Effector memory CD4-positive, alpha-beta T cell (primary cell): ENCODE results near the gene NOTCH3.
A peak's percentile ranks its signal among the peaks of the same experiment; 100 is the strongest.

ENCODE experiments used
- DNase-seq, 3 donors: peaks; one replicate each; pipeline ENCODE4 v3.0.0-alpha.2; 2020
- H3K27ac ChIP-seq: 2 replicates; pipeline ENCODE4 v1.7.0; 2013; ENCODE audit warnings: mild to moderate bottlenecking, low read length, moderate library complexity; ENCODE audit not compliant: insufficient read depth, poor library complexity, severe bottlenecking
- H3K27me3 ChIP-seq: replicated peaks from 2 replicates; pipeline ENCODE4 v1.7.0; 2013; ENCODE audit warnings: mild to moderate bottlenecking, low read length; ENCODE audit not compliant: insufficient read depth, control insufficient read depth, poor library complexity, severe bottlenecking
- H3K36me3 ChIP-seq: 2 replicates; pipeline ENCODE4 v1.7.0; 2013; ENCODE audit warnings: mild to moderate bottlenecking, low read length, moderate library complexity; ENCODE audit not compliant: control insufficient read depth, insufficient read depth
- H3K4me1 ChIP-seq: 2 replicates; pipeline ENCODE4 v1.7.0; 2013; ENCODE audit warnings: low read length, mild to moderate bottlenecking; ENCODE audit not compliant: control insufficient read depth, insufficient read depth, poor library complexity, severe bottlenecking
- H3K4me3 ChIP-seq: 2 replicates; pipeline ENCODE4 v1.7.0; 2013; ENCODE audit warnings: low read length, low read depth, mild to moderate bottlenecking; ENCODE audit not compliant: insufficient read depth, poor library complexity, severe bottlenecking
- H3K9me3 ChIP-seq: 2 replicates; pipeline ENCODE4 v1.7.0; 2013; ENCODE audit warnings: mild to moderate bottlenecking, low read length, moderate library complexity; ENCODE audit not compliant: control insufficient read depth

Gene NOTCH3

GRCh38 chr19:15138427-15138826 is 62.4 kb downstream of the NOTCH3 start:
- H3K36me3 ChIP-seq = no peaks in the 10 kb centered on the region

GRCh38 chr19:15137777-15138176 is 63.0 kb downstream of the NOTCH3 start:
- H3K4me1 ChIP-seq = no peaks in the 10 kb centered on the region
- no peaks in the 10 kb centered on the region for H3K27me3 ChIP-seq
- no peak overlapping the region for H3K4me3 ChIP-seq
- DNase-seq = no peak
- no peaks in the 10 kb centered on the region for H3K36me3 ChIP-seq
- no peaks in the 10 kb centered on the region for H3K9me3 ChIP-seq
- no peak overlapping the region for H3K27ac ChIP-seq

More at GRCh38 chr19:15138427-15138826, 62.4 kb downstream of the NOTCH3 start:
- no peak for DNase-seq
- Histone ChIP-seq H3K9me3 (no peaks in the 10 kb centered on the region), H3K4me1 (no peaks in the 10 kb centered on the region), H3K27ac (no peak overlapping the region), H3K4me3 (no peak overlapping the region), H3K27me3 (no peaks in the 10 kb centered on the region)

- DNase-seq = no peak
- no peaks in the 10 kb centered on the region for H3K36me3 ChIP-seq
- H3K4me1 ChIP-seq = no peaks in the 10 kb centered on the region
- no peaks in the 10 kb centered on the region for H3K27me3 ChIP-seq
- no peak overlapping the region for H3K4me3 ChIP-seq
- H3K27ac ChIP-seq = no peak overlapping the region
- no peaks in the 10 kb centered on the region for H3K9me3 ChIP-seq
Measured at GRCh38 chr19:15136234-15136954, 64.4 kb downstream of the NOTCH3 start.

GRCh38 chr19:15129856-15130585 is 70.8 kb downstream of the NOTCH3 start:
- Histone ChIP-seq H3K27me3 (no peaks in the 10 kb centered on the region), H3K27ac (no peak overlapping the region), H3K4me3 (peak overlapping the region; percentile 5), H3K36me3 (no peaks in the 10 kb centered on the region), H3K4me1 (peaks cover 11% of the 10 kb centered on the region), H3K9me3 (no peaks in the 10 kb centered on the region)
- no peak for DNase-seq

GRCh38 chr19:15128162-15128770 is 72.5 kb downstream of the NOTCH3 start:
- no peaks in the 10 kb centered on the region for H3K36me3 ChIP-seq
- peaks cover 13% of the 10 kb centered on the region for H3K4me1 ChIP-seq
- no peaks in the 10 kb centered on the region for H3K9me3 ChIP-seq
- no peak overlapping the region for H3K27ac ChIP-seq
- DNase-seq = no peak
- H3K27me3 ChIP-seq = no peaks in the 10 kb centered on the region
- H3K4me3 ChIP-seq = no peak overlapping the region

- DNase-seq = no peak
- Histone ChIP-seq H3K9me3 (no peaks in the 10 kb centered on the region), H3K27me3 (no peaks in the 10 kb centered on the region), H3K4me3 (peak overlapping the region; percentile 81), H3K27ac (peak overlapping the region; percentile 85), H3K36me3 (peaks cover 9% of the 10 kb centered on the region), H3K4me1 (peaks cover 13% of the 10 kb centered on the region)
Measured at GRCh38 chr19:15126131-15126910, 74.5 kb downstream of the NOTCH3 start.

- H3K4me1 ChIP-seq = peaks cover 13% of the 10 kb centered on the region
- peak; percentile 93 to 96 (median 95) for DNase-seq
- peak overlapping the region; percentile 85 for H3K27ac ChIP-seq
- H3K27me3 ChIP-seq = no peaks in the 10 kb centered on the region
- H3K36me3 ChIP-seq = peaks cover 18% of the 10 kb centered on the region
- H3K9me3 ChIP-seq = no peaks in the 10 kb centered on the region
- peak overlapping the region; percentile 81 for H3K4me3 ChIP-seq
Measured at GRCh38 chr19:15125232-15126067, 75.3 kb downstream of the NOTCH3 start.

GRCh38 chr19:15124572-15125231 is 76.1 kb downstream of the NOTCH3 start:
- Histone ChIP-seq H3K27ac (peak overlapping the region; percentile 85), H3K36me3 (peaks cover 25% of the 10 kb centered on the region), H3K9me3 (no peaks in the 10 kb centered on the region), H3K4me1 (peaks cover 6% of the 10 kb centered on the region), H3K4me3 (peak overlapping the region; percentile 81), H3K27me3 (no peaks in the 10 kb centered on the region)
- DNase-seq = peak in 1 of 3 donors; percentile 4

- DNase-seq = no peak
- H3K36me3 ChIP-seq = peaks cover 33% of the 10 kb centered on the region
- H3K9me3 ChIP-seq = no peaks in the 10 kb centered on the region
- H3K4me1 ChIP-seq = peaks cover 2% of the 10 kb centered on the region
- H3K4me3 ChIP-seq = no peak overlapping the region
- peak overlapping the region; percentile 22 for H3K27ac ChIP-seq
- no peaks in the 10 kb centered on the region for H3K27me3 ChIP-seq
Measured at GRCh38 chr19:15123900-15124299, 76.9 kb downstream of the NOTCH3 start.
